Endodermal cell (in vitro differentiated cells): Measurements from ENCODE around the gene GNAO1. TPM values are rescaled to one million over a fixed set of nuclear protein-coding genes. Genes with fewer than 3 reads are reported as not detected.

ENCODE experiments used
- DNase-seq: peaks from one replicate; pipeline ENCODE4 v3.0.0-alpha.2; 2017
- H3K27ac ChIP-seq: 2 replicates; pipeline ENCODE4 v1.5.1; 2013; ENCODE audit warnings: mild to moderate bottlenecking, low read depth, low read length, moderate library complexity
- H3K27me3 ChIP-seq: 2 replicates; pipeline ENCODE4 v1.6.1; 2013; ENCODE audit warnings: mild to moderate bottlenecking, low read length, moderate library complexity; ENCODE audit not compliant: insufficient read depth, control insufficient read depth, poor library complexity, severe bottlenecking
- H3K36me3 ChIP-seq: 2 replicates; pipeline ENCODE4 v1.7.0; 2013; ENCODE audit warnings: mild to moderate bottlenecking, low read length, moderate library complexity; ENCODE audit not compliant: control insufficient read depth, insufficient read depth
- H3K4me1 ChIP-seq: one replicate; pipeline ENCODE4 v1.7.0; 2013; ENCODE audit warnings: low read length; ENCODE audit not compliant: control insufficient read depth, insufficient read depth
- H3K4me3 ChIP-seq: 2 replicates; pipeline ENCODE4 v1.5.1; 2013; ENCODE audit warnings: mild to moderate bottlenecking, low read length, moderate library complexity
- H3K9ac ChIP-seq: 2 replicates; pipeline ENCODE4 v1.6.1; 2013; ENCODE audit warnings: mild to moderate bottlenecking, low read length, moderate library complexity; ENCODE audit not compliant: poor library complexity, severe bottlenecking; ENCODE audit errors: extremely low read depth
- H3K9me3 ChIP-seq: 2 replicates; pipeline ENCODE4 v1.6.1; 2013; ENCODE audit warnings: mild to moderate bottlenecking, low read length, moderate library complexity; ENCODE audit not compliant: control insufficient read depth
- H3K27ac Mint-ChIP-seq: 2 replicates; pipeline ENCODE4 v1.8.0; 2020; ENCODE audit warnings: mixed read lengths
- H3K27me3 Mint-ChIP-seq: 2 replicates; pipeline ENCODE4 v1.8.0; 2021; ENCODE audit warnings: mild to moderate bottlenecking, mixed read lengths; ENCODE audit not compliant: insufficient read depth
- H3K36me3 Mint-ChIP-seq: 2 replicates; pipeline ENCODE4 v1.8.0; 2020; ENCODE audit warnings: low read depth, mixed read lengths
- H3K4me1 Mint-ChIP-seq: 2 replicates; pipeline ENCODE4 v1.8.0; 2020; ENCODE audit warnings: mixed read lengths
- H3K4me3 Mint-ChIP-seq: 2 replicates; pipeline ENCODE4 v1.8.0; 2020; ENCODE audit warnings: mild to moderate bottlenecking, moderate library complexity, mixed read lengths
- H3K9me3 Mint-ChIP-seq: 2 replicates; pipeline ENCODE4 v1.8.0; 2020; ENCODE audit warnings: mild to moderate bottlenecking, mixed read lengths
- CTCF ChIP-seq: fragments of 200-600 bp; sonication (generic); conservative IDR thresholded peaks from 2 replicates; pipeline ENCODE4 v1.5.0; 2021; ENCODE audit warnings: antibody characterized with exemption, mild to moderate bottlenecking
- WGBS, 2 experiments: methylation state at CpG; one replicate each; pipeline versions ENCODE4 v1.1.5 to v1.1.7; 2013; ENCODE audit warnings: missing lambda C conversion rate in 2 of 2, mixed read lengths in 1 of 2; ENCODE audit not compliant: insufficient coverage in 1 of 2, insufficient read length in 1 of 2; 5-methylcytosine and 5-hydroxymethylcytosine counted together
- total RNA-seq, 2 donors: library from RNA; stranded (reverse); fragmentation: NEBNext Ultra II Directional in 1 of 2; extraction: Animal tissue kit (Norgen Biotek cat#: 25700) in 1 of 2; gene quantifications; 2 replicates in 1 of 2; 3 replicates in 1 of 2; pipeline ENCODE4 v1.2.1, GENCODE V29; 2021

GNAO1 gene
- total RNA-seq, 2 donors from 2014 or later = 2.7 to 7.1 TPM

DNA sequence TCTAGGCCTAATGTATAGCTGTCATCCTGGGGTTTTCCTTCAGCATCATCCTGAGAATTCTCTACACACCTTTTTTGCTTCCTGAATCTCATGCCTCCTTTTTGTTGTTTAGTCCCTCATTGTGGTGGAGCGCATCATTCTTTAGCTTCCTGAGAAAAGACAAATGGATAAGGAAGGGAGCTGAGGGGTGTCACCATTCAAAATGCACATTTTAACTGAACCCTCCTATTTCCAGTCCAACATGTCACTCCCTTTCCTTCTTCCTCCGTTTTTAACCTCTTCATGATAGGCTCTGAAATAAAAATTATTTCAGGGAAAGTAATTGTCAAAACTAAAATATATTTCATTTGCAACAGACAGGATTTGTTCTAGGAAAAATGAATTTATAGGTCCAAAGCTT lies 39.7 kb upstream of the GNAO1 start:
- no peak for DNase-seq
- WGBS, 2 experiments = 88% methylated on average over 2 of the region's 2 CpGs; no CpG with 5 or more reads in 1 of the 2 experiments
- Mint-ChIP-seq H3K27ac (no peak overlapping the region), H3K9me3 (peaks cover 14% of the 10 kb centered on the region), H3K36me3 (no peaks in the 10 kb centered on the region), H3K27me3 (peaks cover 2% of the 10 kb centered on the region), H3K4me1 (no peaks in the 10 kb centered on the region), H3K4me3 (no peak overlapping the region)
- H3K4me1 ChIP-seq = no peaks in the 10 kb centered on the region
- H3K27me3 ChIP-seq = no peaks in the 10 kb centered on the region
- TF ChIP-seq CTCF = no peak
- H3K9me3 ChIP-seq = no peaks in the 10 kb centered on the region
- H3K36me3 ChIP-seq = no peaks in the 10 kb centered on the region
- H3K27ac ChIP-seq = no peak overlapping the region
- H3K4me3 ChIP-seq = no peak overlapping the region
- no peak overlapping the region for H3K9ac ChIP-seq

DNA sequence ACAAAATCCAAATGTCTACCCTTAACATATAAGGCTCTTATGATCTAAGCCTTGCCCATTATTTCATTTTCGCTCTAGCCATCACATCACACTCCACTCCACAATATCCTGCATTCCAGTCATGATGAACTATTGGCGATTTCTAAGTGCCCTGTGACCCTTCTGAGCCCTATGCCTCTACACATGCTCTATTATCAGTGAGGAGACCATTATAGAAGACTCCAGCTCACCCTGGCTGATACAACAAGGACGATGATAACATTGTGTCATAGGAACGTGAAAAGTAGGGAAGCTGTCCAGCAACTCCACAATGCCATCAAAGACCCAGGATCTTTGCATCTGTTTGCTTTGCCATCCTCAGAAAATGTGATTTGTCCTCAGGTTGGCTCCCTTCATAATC lies 29.6 kb upstream of the GNAO1 start:
- no peaks in the 10 kb centered on the region for H3K4me1 Mint-ChIP-seq
- 81 to 92% methylated on average over 4 of the region's 4 CpGs for WGBS, 2 experiments

DNA sequence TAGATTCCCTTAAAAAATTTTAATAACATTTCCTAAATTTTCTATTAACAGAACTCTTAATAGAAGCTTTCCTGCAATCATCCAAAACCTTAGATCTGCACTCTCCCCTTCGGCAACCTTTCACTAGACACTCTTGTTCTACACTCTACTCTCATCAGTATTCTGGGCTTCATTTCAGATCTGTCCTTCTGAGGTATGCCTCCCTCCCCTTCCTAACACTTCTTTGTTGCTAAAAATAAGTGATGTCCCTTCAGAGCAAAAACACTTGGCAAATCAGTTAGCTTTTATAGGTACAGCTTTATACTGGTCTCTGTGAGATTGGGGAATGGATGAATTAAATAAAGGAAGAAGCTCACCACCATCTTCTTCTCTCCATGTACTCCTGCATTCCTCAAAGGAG lies 28.2 kb upstream of the GNAO1 start:
- H3K27me3 Mint-ChIP-seq = peaks cover 2% of the 10 kb centered on the region
- Histone ChIP-seq H3K9me3 (no peaks in the 10 kb centered on the region), H3K4me1 (no peaks in the 10 kb centered on the region), H3K4me3 (no peak overlapping the region), H3K36me3 (no peaks in the 10 kb centered on the region), H3K27ac (no peak overlapping the region), H3K27me3 (no peaks in the 10 kb centered on the region), H3K9ac (no peak overlapping the region)
- H3K4me3 Mint-ChIP-seq = no peak overlapping the region
- WGBS, 2 experiments = 95 to 100% methylated on average over 1 of the region's 1 CpG
- TF ChIP-seq CTCF = no peak
- peaks cover 3% of the 10 kb centered on the region for H3K9me3 Mint-ChIP-seq
- H3K4me1 Mint-ChIP-seq = no peaks in the 10 kb centered on the region
- H3K36me3 Mint-ChIP-seq = no peaks in the 10 kb centered on the region
- DNase-seq = no peak
- no peak overlapping the region for H3K27ac Mint-ChIP-seq

More for the DNA sequence above, 29.6 kb upstream of the GNAO1 start:
- Histone ChIP-seq H3K4me3 (no peak overlapping the region), H3K4me1 (no peaks in the 10 kb centered on the region), H3K27me3 (no peaks in the 10 kb centered on the region), H3K9ac (no peak overlapping the region), H3K9me3 (no peaks in the 10 kb centered on the region), H3K27ac (no peak overlapping the region), H3K36me3 (no peaks in the 10 kb centered on the region)
- Mint-ChIP-seq H3K27me3 (peaks cover 2% of the 10 kb centered on the region), H3K27ac (no peak overlapping the region), H3K36me3 (no peaks in the 10 kb centered on the region), H3K9me3 (peaks cover 3% of the 10 kb centered on the region), H3K4me3 (no peak overlapping the region)
- no peak for TF ChIP-seq CTCF
- DNase-seq = no peak
